ENCODE data around the gene ERBB3.
"Not testable (repeated sequence)": the region's sequence is repeated elsewhere in the genome, so short reads cannot be mapped to it uniquely, and the experiment has no call there.

Gene ERBB3

GRCh38 chr12:56116267-56117081 is 36.5 kb downstream of the ERBB3 start, which contains the start of gene RPL41:
Gene RPL41 (plus strand): TSS chr12:56116633.
- DNase-seq (ENCODE audit: low spot score), result peak; percentile 97

GRCh38 chr12:56117082-56117706 is 37.2 kb downstream of the ERBB3 start:
- DNase-seq (ENCODE audit: low spot score), result not testable (repeated sequence)

- DNase-seq (ENCODE audit: low spot score), result peak; percentile 97
Observed at GRCh38 chr12:56117778-56118687, 38.1 kb downstream of the ERBB3 start, which contains the start of gene ZC3H10. Gene ZC3H10 (plus strand): TSS chr12:56118266. CDS start chr12:56120563, 2,297 bp downstream.

DNA sequence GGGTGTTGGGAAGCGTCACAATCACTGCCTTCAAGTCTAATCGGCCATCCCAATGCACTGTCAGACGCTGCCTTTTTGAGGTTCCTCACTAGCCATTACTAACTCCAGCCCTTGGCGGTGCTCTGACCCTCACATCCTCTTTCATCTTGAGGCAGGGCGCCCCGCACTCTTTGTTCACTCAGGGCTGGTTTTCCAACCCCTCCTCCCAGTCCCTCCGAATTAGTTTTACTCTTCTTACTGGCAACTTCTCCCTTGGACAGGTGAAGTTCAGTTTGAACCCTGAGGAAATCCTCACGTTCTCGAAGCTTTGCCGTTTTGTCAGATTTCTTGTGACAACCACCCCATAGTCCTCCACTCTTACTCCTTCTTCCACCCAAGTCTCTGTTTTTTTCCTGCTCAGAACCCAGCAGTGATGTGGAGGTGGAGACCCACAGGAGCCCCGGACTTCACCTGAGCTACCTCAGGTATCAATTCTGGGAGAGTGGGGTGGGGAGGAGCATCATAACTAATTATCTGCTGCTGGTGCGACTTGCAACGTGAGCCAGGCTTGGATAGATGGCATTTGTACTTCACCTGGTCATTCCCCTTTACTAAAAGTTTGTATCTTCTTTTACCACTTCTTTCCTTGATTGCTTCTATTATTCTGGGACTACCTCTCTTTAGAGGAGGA is 38.9 kb downstream of the ERBB3 start:
- no peak for DNase-seq (ENCODE audit: low spot score)

GRCh38 chr12:56119361-56119796 is 39.4 kb downstream of the ERBB3 start:
- peak; percentile 71 for DNase-seq (ENCODE audit: low spot score)

GRCh38 chr12:56120158-56120846 is 40.3 kb downstream of the ERBB3 start:
- DNase-seq (ENCODE audit: low spot score), result no peak

DNA sequence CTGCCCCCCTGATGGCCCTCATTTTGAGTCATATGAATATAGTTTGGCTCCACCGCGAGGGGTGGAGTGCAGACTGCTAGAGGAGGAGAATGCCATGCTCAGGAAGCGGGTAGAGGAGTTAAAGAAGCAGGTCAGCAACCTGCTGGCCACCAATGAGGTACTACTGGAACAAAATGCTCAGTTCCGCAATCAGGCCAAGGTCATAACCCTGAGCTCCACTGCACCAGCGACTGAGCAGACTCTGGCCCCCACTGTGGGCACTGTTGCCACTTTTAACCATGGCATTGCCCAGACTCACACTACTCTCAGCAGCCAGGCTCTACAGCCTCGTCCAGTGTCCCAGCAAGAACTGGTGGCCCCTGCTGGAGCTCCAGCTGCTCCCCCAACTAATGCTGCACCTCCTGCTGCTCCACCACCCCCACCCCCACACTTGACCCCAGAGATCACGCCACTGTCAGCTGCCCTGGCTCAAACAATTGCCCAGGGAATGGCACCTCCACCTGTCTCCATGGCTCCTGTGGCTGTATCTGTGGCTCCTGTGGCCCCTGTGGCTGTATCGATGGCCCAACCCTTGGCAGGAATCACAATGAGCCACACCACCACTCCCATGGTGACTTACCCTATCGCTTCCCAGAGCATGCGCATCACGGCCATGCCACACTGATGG is 41.4 kb downstream of the ERBB3 start:
- no peak for DNase-seq (ENCODE audit: low spot score)

DNA sequence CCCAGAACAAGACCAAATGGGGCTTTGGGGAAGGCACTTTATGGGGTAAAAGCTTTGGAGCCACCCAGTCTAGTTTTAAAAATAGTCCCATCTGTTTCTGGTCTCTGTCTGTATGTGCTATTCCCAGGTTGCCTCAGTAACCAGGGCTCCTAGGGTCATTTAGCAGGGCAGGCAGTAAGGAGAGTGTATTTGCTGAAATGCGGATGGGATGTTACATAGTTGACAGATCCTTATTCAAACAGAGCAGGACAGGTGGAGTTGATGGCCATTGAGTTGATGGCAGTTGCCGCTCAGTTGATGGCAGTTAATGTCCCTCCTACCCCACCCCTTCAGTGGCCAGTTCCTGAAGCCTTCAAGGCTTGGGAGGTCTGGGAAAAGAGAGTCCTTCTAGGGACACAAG is 42.7 kb downstream of the ERBB3 start:
- DNase-seq (ENCODE audit: low spot score), result no peak

GRCh38 chr12:56124133-56124532 is 44.2 kb downstream of the ERBB3 start:
- DNase-seq (ENCODE audit: low spot score), result no peak

DNA sequence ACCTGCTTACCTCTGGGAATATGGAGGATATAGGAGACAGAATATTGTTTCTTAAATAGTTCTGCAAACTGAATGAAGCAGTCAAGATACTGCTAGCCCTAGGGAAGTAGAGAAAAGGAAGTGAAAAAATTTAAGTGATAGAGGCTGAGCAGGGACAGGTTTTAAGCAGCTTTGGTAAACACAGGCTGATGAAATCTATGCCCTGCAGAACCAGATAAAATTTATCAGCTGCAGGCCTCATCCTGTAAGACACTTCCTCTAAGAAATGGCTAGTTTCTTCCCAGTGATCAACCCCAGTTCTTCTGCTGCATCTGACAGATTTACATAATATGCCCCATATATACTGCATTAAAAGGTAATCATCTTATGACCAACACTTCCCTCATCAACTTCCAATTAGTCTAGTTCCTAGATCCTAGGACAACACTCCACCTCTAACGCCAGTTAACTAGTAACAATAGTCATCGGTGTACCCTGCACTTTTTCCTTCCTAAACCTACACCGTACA is 46.8 kb downstream of the ERBB3 start:
- no peak for DNase-seq (ENCODE audit: low spot score)

DNA sequence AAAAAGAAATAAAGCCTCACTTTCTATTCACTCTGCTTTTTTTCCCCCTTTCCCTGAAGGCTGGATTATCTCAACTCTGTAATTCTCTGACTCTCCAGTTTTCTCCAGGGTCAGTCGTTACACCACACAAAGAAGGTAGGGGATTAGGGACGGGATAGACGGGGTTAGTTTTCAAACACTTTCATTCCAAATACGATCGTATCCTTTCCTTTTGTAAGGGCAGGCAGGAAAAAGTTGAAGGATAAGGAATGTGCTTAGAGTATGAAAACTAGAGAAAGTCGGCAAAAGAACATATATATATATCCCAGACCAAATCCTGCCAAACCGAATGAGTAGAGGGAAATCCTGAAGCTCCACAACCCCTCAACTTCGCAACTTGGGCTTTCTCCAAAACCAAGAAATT is 47.5 kb downstream of the ERBB3 start:
- DNase-seq (ENCODE audit: low spot score), result no peak

GRCh38 chr12:56127888-56128669 is 48.1 kb downstream of the ERBB3 start, which contains the start of gene ESYT1:
Gene ESYT1 (plus strand): TSS chr12:56128267. CDS start chr12:56128320, 53 bp downstream.
- peak; percentile 94 for DNase-seq (ENCODE audit: low spot score)

DNA sequence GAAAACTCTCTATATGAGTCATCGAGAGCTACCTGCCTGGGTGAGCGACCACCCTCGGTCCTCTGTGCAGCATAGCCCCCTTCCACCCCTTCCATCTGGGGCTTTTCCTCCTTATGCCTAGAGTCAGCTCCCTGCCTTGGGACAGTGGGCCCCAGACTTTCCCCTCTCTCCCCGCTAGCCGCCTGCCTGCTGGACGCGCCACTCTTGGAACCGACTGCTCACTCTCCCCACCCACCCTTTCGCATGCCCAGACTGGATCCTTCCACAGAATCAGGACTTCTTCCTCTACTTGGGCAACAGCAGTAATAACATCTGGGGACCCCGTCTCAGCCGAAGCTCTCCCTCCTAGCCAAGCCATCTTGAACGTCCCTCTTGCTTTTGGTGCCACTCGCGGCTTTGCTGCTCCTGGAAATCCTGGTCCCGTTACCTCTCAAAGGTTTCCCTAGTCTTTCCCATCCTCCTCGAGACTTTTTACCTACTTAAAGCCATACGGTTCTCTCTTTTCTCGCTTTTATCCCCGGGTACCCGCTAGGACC is 48.8 kb downstream of the ERBB3 start:
- DNase-seq (ENCODE audit: low spot score), result peak; percentile 23

GRCh38 chr12:56129206-56129941 is 49.4 kb downstream of the ERBB3 start:
- peak; percentile 10 for DNase-seq (ENCODE audit: low spot score)

GRCh38 chr12:56129942-56130495 is 50.1 kb downstream of the ERBB3 start:
- no peak for DNase-seq (ENCODE audit: low spot score)

DNA sequence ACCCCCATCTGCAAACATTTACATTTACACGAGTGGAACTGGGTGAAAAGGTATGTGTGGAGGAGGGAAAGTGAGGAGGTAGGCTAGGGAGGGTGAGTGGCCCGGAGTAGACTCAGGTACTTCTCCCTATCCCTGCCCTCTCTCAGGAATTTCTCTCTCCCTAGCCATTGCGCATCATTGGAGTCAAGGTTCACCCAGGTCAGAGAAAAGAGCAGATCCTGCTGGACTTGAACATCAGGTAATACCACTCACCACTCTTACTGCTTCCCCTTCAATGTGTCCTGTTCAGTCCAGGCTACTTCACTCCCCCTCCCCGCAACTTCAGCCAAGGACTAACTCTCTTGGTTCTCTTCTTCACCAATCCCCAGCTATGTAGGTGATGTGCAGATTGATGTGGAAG is 50.9 kb downstream of the ERBB3 start:
- DNase-seq (ENCODE audit: low spot score), result no peak

- DNase-seq (ENCODE audit: low spot score), result no peak
Observed at GRCh38 chr12:56134897-56135296, 54.9 kb downstream of the ERBB3 start.

Measured in globus pallidus (tissue), 1 donor.